Activated T-helper 1 cell treated with anti-CD3 and anti-CD28 coated beads, Interleukin-12 subunit alpha, Interleukin-12 subunit beta, Interleukin-2, Interleukin-4 antibody, amounts not matched to agents 30 ng/mL and 10 ng/mL and 1 ng/mL, durations not matched to agents 14 hours and 24 hours and 36 hours (primary cell): ENCODE measurements around the gene FLVCR1. TPM values are rescaled to one million over a fixed set of nuclear protein-coding genes. Genes with fewer than 3 reads are reported as not detected.

ENCODE experiments used
- DNase-seq: peaks from one replicate; pipeline ENCODE4 v3.0.0; 2021; ENCODE audit warnings: low spot score
- H3K27ac Mint-ChIP-seq: one replicate; pipeline ENCODE4 v1.8.0; 2021; ENCODE audit warnings: mild to moderate bottlenecking, mixed read lengths
- H3K27me3 Mint-ChIP-seq: one replicate; pipeline ENCODE4 v1.8.0; 2022; ENCODE audit warnings: mild to moderate bottlenecking, moderate library complexity, mixed read lengths; ENCODE audit not compliant: insufficient read depth
- H3K36me3 Mint-ChIP-seq: one replicate; pipeline ENCODE4 v1.8.0; 2021; ENCODE audit warnings: low read depth, mixed read lengths
- H3K4me1 Mint-ChIP-seq: one replicate; pipeline ENCODE4 v1.8.0; 2021; ENCODE audit warnings: low read depth, mixed read lengths
- H3K4me3 Mint-ChIP-seq: one replicate; pipeline ENCODE4 v1.8.0; 2021; ENCODE audit warnings: mild to moderate bottlenecking, moderate library complexity, mixed read lengths
- H3K9me3 Mint-ChIP-seq: one replicate; pipeline ENCODE4 v1.8.0; 2021; ENCODE audit warnings: mixed read lengths
- intact Hi-C: fragments of 100-400 bp; cut with micrococcal nuclease; formaldehyde crosslinking; loops from one replicate; pipeline ENCODE4 v1.15.1; 2024
- total RNA-seq: library from RNA; stranded (reverse); gene quantifications from 2 replicates; pipeline ENCODE4 v1.2.3, GENCODE V29; 2022

FLVCR1 gene
- total RNA-seq, 1 donor from 2014 or later = 18.5 TPM

- intact Hi-C loops = loop anchor here (10.0 kb wide), 1 partner anchor 66 kb away; no protein-coding TSS in a partner anchor
- H3K36me3 Mint-ChIP-seq = no peaks in the 10 kb centered on the region
- no peaks in the 10 kb centered on the region for H3K9me3 Mint-ChIP-seq
- peaks cover 6% of the 10 kb centered on the region for H3K27me3 Mint-ChIP-seq
- no peaks in the 10 kb centered on the region for H3K4me1 Mint-ChIP-seq
- H3K4me3 Mint-ChIP-seq = no peak overlapping the region
- no peak for DNase-seq
- no peak overlapping the region for H3K27ac Mint-ChIP-seq
Measured at GRCh38 chr1:212928323-212929291, 70.5 kb downstream of the FLVCR1 start.

GRCh38 chr1:212930986-212931678 is 73.1 kb downstream of the FLVCR1 start:
- intact Hi-C loops = no loop called here
- Mint-ChIP-seq H3K27ac (no peak overlapping the region), H3K4me1 (no peaks in the 10 kb centered on the region), H3K4me3 (no peak overlapping the region), H3K27me3 (peaks cover 4% of the 10 kb centered on the region), H3K9me3 (no peaks in the 10 kb centered on the region), H3K36me3 (no peaks in the 10 kb centered on the region)
- no peak for DNase-seq

- no peaks in the 10 kb centered on the region for H3K9me3 Mint-ChIP-seq
- no peak overlapping the region for H3K27ac Mint-ChIP-seq
- H3K4me3 Mint-ChIP-seq = no peak overlapping the region
- no peaks in the 10 kb centered on the region for H3K4me1 Mint-ChIP-seq
- H3K27me3 Mint-ChIP-seq = peaks cover 4% of the 10 kb centered on the region
- no peak for DNase-seq
- intact Hi-C loops = no loop called here
- no peaks in the 10 kb centered on the region for H3K36me3 Mint-ChIP-seq
Measured at GRCh38 chr1:212933815-212934471, 75.9 kb downstream of the FLVCR1 start.

- no peaks in the 10 kb centered on the region for H3K9me3 Mint-ChIP-seq
- intact Hi-C loops = no loop called here
- no peak overlapping the region for H3K27ac Mint-ChIP-seq
- no peaks in the 10 kb centered on the region for H3K4me1 Mint-ChIP-seq
- no peak for DNase-seq
- no peak overlapping the region for H3K4me3 Mint-ChIP-seq
- no peaks in the 10 kb centered on the region for H3K36me3 Mint-ChIP-seq
- H3K27me3 Mint-ChIP-seq = peaks cover 7% of the 10 kb centered on the region
Measured at GRCh38 chr1:212935387-212935981, 77.4 kb downstream of the FLVCR1 start.

- Mint-ChIP-seq H3K4me3 (no peak overlapping the region), H3K27me3 (peaks cover 7% of the 10 kb centered on the region), H3K27ac (no peak overlapping the region), H3K9me3 (no peaks in the 10 kb centered on the region), H3K36me3 (no peaks in the 10 kb centered on the region), H3K4me1 (no peaks in the 10 kb centered on the region)
- intact Hi-C loops = no loop called here
- DNase-seq = no peak
Measured at GRCh38 chr1:212937034-212937433, 79.0 kb downstream of the FLVCR1 start.

GRCh38 chr1:212938846-212939245 is 80.8 kb downstream of the FLVCR1 start:
- Mint-ChIP-seq H3K27ac (no peak overlapping the region), H3K4me1 (no peaks in the 10 kb centered on the region), H3K4me3 (no peak overlapping the region), H3K9me3 (no peaks in the 10 kb centered on the region), H3K36me3 (no peaks in the 10 kb centered on the region), H3K27me3 (peaks cover 7% of the 10 kb centered on the region)
- no peak for DNase-seq
- intact Hi-C loops = no loop called here

GRCh38 chr1:212941452-212941851 is 83.4 kb downstream of the FLVCR1 start:
- Mint-ChIP-seq H3K27ac (no peak overlapping the region), H3K9me3 (no peaks in the 10 kb centered on the region), H3K36me3 (no peaks in the 10 kb centered on the region), H3K4me3 (no peak overlapping the region), H3K4me1 (no peaks in the 10 kb centered on the region), H3K27me3 (peaks cover 12% of the 10 kb centered on the region)
- intact Hi-C loops = no loop called here
- DNase-seq = no peak

- intact Hi-C loops = no loop called here
- DNase-seq = no peak
- Mint-ChIP-seq H3K36me3 (no peaks in the 10 kb centered on the region), H3K27me3 (peaks cover 12% of the 10 kb centered on the region), H3K4me1 (no peaks in the 10 kb centered on the region), H3K4me3 (no peak overlapping the region), H3K27ac (no peak overlapping the region), H3K9me3 (no peaks in the 10 kb centered on the region)
Measured at GRCh38 chr1:212942679-212943392, 84.8 kb downstream of the FLVCR1 start.

GRCh38 chr1:212943393-212943710 is 85.3 kb downstream of the FLVCR1 start:
- Mint-ChIP-seq H3K4me3 (no peak overlapping the region), H3K27ac (no peak overlapping the region), H3K27me3 (peaks cover 15% of the 10 kb centered on the region), H3K9me3 (no peaks in the 10 kb centered on the region), H3K4me1 (no peaks in the 10 kb centered on the region), H3K36me3 (no peaks in the 10 kb centered on the region)
- intact Hi-C loops = no loop called here
- DNase-seq = no peak

- H3K36me3 Mint-ChIP-seq = no peaks in the 10 kb centered on the region
- no peaks in the 10 kb centered on the region for H3K4me1 Mint-ChIP-seq
- peaks cover 3% of the 10 kb centered on the region for H3K9me3 Mint-ChIP-seq
- no peak for DNase-seq
- H3K4me3 Mint-ChIP-seq = no peak overlapping the region
- H3K27me3 Mint-ChIP-seq = peaks cover 25% of the 10 kb centered on the region
- intact Hi-C loops = no loop called here
- H3K27ac Mint-ChIP-seq = no peak overlapping the region
Measured at GRCh38 chr1:212944229-212944901, 86.3 kb downstream of the FLVCR1 start.

- Mint-ChIP-seq H3K4me3 (no peak overlapping the region), H3K36me3 (no peaks in the 10 kb centered on the region), H3K4me1 (peaks cover 3% of the 10 kb centered on the region), H3K27ac (no peak overlapping the region), H3K9me3 (peaks cover 3% of the 10 kb centered on the region), H3K27me3 (peaks cover 32% of the 10 kb centered on the region)
- intact Hi-C loops = no loop called here
- no peak for DNase-seq
Measured at GRCh38 chr1:212945056-212945455, 87.0 kb downstream of the FLVCR1 start.
